Measurements from ENCODE around the gene ZNF561. TPM values are rescaled to one million over a fixed set of nuclear protein-coding genes. Genes with fewer than 3 reads are reported as not detected.
A peak's percentile ranks its signal among the peaks of the same experiment; 100 is the strongest.
"Not testable (repeated sequence)": the region's sequence is repeated elsewhere in the genome, so short reads cannot be mapped to it uniquely, and the experiment has no call there.

ZNF561 gene
- polyA plus RNA-seq, 1 donor from 2014 or later: 19.1 TPM

GRCh38 chr19:9615844-9616243, 5.2 kb downstream of the ZNF561 start:
- Mint-ChIP-seq H3K4me3 (no peak overlapping the region), H3K36me3 (peaks cover 17% of the 10 kb centered on the region), H3K4me1 (peaks cover 2 to 6% (median 5%) of the 10 kb centered on the region in 3 donors), H3K27me3 (no peaks in the 10 kb centered on the region), H3K27ac (no peak overlapping the region), H3K9me3 (peaks cover under 1 to 3% (median 2%) of the 10 kb centered on the region in 3 donors)

DNA sequence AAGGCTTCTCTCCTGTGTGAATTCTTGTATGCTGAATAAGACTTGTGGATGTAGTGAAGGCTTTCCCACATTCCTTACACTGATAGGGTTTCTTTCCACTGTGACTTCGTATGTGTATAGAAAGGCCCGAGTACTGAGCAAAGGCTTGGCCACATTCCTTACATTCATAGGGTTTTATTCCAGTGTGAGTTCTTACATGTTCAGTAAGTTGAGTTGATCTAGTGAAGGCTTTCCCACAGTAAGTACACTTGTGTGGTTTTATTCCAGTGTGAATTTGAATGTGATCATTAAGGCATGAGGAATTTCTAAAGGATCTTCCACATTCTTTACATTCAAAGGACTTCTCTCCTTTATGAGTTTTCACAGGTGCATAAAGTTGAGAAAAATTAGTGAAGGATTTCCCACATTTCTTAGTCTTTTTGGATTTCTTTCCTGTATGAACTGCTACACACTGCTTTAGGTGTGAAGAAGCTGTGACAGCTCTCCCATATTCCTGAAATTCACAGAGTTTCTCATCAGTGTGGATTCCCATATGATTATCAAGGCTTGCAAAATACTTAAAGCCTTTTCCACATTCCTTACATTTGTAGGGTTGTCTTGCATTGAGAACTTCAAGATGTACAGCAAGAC, 10.4 kb downstream of the ZNF561 start:
- Mint-ChIP-seq H3K4me1 (no peaks in the 10 kb centered on the region), H3K27ac (peak overlapping the region in 1 of 3 donors; percentile 23), H3K4me3 (no peak overlapping the region), H3K9me3 (peaks cover 20 to 28% (median 20%) of the 10 kb centered on the region in 3 donors), H3K27me3 (no peaks in the 10 kb centered on the region), H3K36me3 (peaks cover 19% of the 10 kb centered on the region)

- Mint-ChIP-seq H3K4me3 (peak overlapping the region in 1 of 4 donors; percentile 27), H3K27me3 (no peaks in the 10 kb centered on the region), H3K4me1 (no peaks in the 10 kb centered on the region), H3K36me3 (peaks cover 20% of the 10 kb centered on the region), H3K9me3 (peaks cover 20 to 26% (median 24%) of the 10 kb centered on the region in 3 donors), H3K27ac (no peak overlapping the region)
These were observed 12.1 kb downstream of the ZNF561 start for GRCh38 chr19:9608912-9609311.

- Mint-ChIP-seq H3K36me3 (peaks cover 4% of the 10 kb centered on the region), H3K27me3 (peaks cover 13% of the 10 kb centered on the region), H3K27ac (no peak overlapping the region), H3K4me3 (no peak overlapping the region), H3K9me3 (peaks cover 7 to 19% (median 10%) of the 10 kb centered on the region in 3 donors), H3K4me1 (peaks cover 0 to 1% (median 0%) of the 10 kb centered on the region in 3 donors)
These were observed 24.0 kb downstream of the ZNF561 start for GRCh38 chr19:9597027-9597426.

- Mint-ChIP-seq H3K36me3 (peaks cover 3% of the 10 kb centered on the region), H3K27me3 (peaks cover 5% of the 10 kb centered on the region), H3K27ac (no peak overlapping the region), H3K9me3 (no peaks in the 10 kb centered on the region), H3K4me3 (peak overlapping the region in 2 of 4 donors; percentile 3 to 29), H3K4me1 (peaks cover 10 to 17% (median 10%) of the 10 kb centered on the region in 3 donors)
These were observed 34.3 kb downstream of the ZNF561 start for GRCh38 chr19:9586764-9587163.

- peak within 1 kb of the TSS; percentile 96 to 98 (median 98) for H3K27ac Mint-ChIP-seq
- peaks cover 7% of the 10 kb centered on the region for H3K36me3 Mint-ChIP-seq
- H3K4me1 Mint-ChIP-seq: peaks cover 14 to 31% (median 16%) of the 10 kb centered on the region in 3 donors
- peak within 1 kb of the TSS; percentile 94 to 100 (median 98) for H3K4me3 Mint-ChIP-seq
- no peaks in the 10 kb centered on the region for H3K27me3 Mint-ChIP-seq
- H3K9me3 Mint-ChIP-seq: peaks cover 0 to 5% (median 1%) of the 10 kb centered on the region in 3 donors
These were observed 36.8 kb downstream of the ZNF561 start, which contains the start of gene ZNF121 for GRCh38 chr19:9584073-9584833. Gene ZNF121, minus strand, starts transcription at chr19:9584504. Its CDS starts 16,407 bp downstream, at chr19:9568097.

DNA sequence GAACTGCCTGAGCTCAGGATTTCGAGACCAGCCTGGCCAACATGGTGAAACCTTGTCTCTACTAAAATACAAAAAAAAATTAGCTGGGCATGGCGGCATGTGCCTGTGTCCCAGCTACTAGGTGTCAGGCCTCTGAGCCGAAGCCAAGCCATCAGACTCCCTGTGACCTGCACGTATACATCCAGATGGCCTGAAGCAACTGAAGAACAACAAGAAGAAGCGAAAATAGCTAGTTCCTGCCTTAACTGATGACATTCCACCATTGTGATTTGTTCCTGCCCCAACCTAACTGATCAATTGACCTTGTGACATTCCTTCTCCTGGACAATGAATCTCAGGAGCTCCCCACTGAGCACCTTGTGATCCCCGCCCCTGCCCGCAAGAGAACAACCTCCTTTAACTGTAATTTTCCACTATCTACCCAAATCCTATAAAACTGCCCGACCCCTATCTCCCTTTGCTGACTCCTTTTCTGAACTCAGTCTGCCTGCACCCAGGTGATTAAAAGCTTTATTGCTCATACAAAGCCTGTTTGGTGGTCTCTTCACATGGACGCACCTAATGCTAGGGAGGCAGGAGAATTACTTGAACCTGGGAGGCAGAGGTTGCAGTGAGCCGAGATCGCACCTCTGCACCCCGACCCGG, 38.8 kb downstream of the ZNF561 start:
- peaks cover 16 to 36% (median 22%) of the 10 kb centered on the region in 3 donors for H3K4me1 Mint-ChIP-seq
- peaks cover 16% of the 10 kb centered on the region for H3K36me3 Mint-ChIP-seq
- H3K27ac Mint-ChIP-seq: peak overlapping the region in 2 of 3 donors; percentile 46 to 80
- H3K9me3 Mint-ChIP-seq, H3K27me3 Mint-ChIP-seq: not testable (repeated sequence)
- peak overlapping the region; percentile 6 to 84 (median 50) for H3K4me3 Mint-ChIP-seq

GRCh38 chr19:9580728-9581127, 40.3 kb downstream of the ZNF561 start:
- H3K4me1 Mint-ChIP-seq: peaks cover 15 to 36% (median 21%) of the 10 kb centered on the region in 3 donors
- H3K36me3 Mint-ChIP-seq: peaks cover 19% of the 10 kb centered on the region
- H3K4me3 Mint-ChIP-seq: peak overlapping the region in 2 of 4 donors; percentile 17 to 61
- H3K27ac Mint-ChIP-seq: peak overlapping the region in 2 of 3 donors; percentile 25 to 73
- H3K9me3 Mint-ChIP-seq: peaks cover 12 to 17% (median 14%) of the 10 kb centered on the region in 3 donors
- no peaks in the 10 kb centered on the region for H3K27me3 Mint-ChIP-seq

DNA sequence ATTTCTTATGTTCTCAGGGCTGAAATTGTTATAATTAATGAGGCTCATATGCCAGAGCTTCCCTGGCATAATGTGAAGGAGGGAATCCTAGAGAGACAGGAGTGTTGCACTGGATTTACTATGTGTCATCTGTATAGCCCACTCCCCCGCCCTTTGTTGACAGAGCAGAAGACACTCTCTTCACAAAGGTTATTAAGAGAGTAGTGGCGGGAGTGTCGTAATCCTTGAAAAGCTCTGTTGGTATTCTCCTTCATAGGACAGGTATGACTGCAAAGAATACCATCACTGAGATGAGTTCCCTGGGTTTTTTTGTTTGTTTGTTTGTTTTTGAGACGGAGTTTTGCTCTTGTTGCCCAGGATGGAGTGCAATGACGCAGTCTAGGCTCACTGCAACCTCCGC, 50.8 kb downstream of the ZNF561 start:
- Mint-ChIP-seq H3K4me1 (peaks cover 0 to 9% (median 0%) of the 10 kb centered on the region in 3 donors), H3K36me3 (peaks cover 45% of the 10 kb centered on the region), H3K9me3 (peaks cover 14 to 53% (median 41%) of the 10 kb centered on the region in 3 donors), H3K27ac (no peak overlapping the region), H3K4me3 (no peak overlapping the region), H3K27me3 (no peaks in the 10 kb centered on the region)

DNA sequence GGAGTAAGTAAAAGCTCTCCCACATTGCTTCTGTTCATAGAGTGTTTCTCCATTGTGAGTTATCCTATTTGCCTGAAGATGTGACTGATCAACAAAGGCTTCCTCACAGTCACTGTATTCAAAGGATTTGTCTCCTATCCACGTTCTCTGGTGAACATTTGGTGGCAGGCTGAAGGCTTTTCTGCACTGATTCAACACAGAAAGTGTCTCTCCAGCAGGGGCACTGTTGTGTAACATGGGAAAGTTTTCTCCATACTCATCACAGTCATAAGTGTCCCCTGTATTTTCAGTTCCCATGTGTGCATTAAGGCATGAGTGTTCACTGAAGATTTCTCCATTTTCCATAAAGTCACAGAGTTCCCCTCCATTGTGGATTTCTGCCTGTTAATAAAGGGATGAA, 54.3 kb downstream of the ZNF561 start:
- Mint-ChIP-seq H3K27ac (no peak overlapping the region), H3K4me1 (peaks cover 0 to 4% (median 0%) of the 10 kb centered on the region in 3 donors), H3K4me3 (no peak overlapping the region), H3K36me3 (peaks cover 47% of the 10 kb centered on the region), H3K27me3 (no peaks in the 10 kb centered on the region), H3K9me3 (peaks cover 19 to 47% (median 35%) of the 10 kb centered on the region in 3 donors)

GRCh38 chr19:9565900-9566705, 54.9 kb downstream of the ZNF561 start:
- H3K4me3 Mint-ChIP-seq: peak overlapping the region in 2 of 4 donors; percentile 33 to 37
- no peaks in the 10 kb centered on the region for H3K27me3 Mint-ChIP-seq
- H3K36me3 Mint-ChIP-seq: peaks cover 48% of the 10 kb centered on the region
- no peak overlapping the region for H3K27ac Mint-ChIP-seq
- peaks cover 0 to 2% (median 0%) of the 10 kb centered on the region in 3 donors for H3K4me1 Mint-ChIP-seq
- H3K9me3 Mint-ChIP-seq: peaks cover 16 to 43% (median 29%) of the 10 kb centered on the region in 3 donors

Data from IgD-negative memory B cell (primary cell).